Naive thymus-derived CD4-positive, alpha-beta T cell (primary cell): Measurements from ENCODE around the gene PLIN4. TPM values are rescaled to one million over a fixed set of nuclear protein-coding genes. Genes with fewer than 3 reads are reported as not detected.

Experiments used
- ATAC-seq: fragments of 150-1000 bp; cut with Tn5 transposase; 2 replicates; pipeline ENCODE4 v1.10.0; 2021; ENCODE audit warnings: mild to moderate bottlenecking, moderate library complexity
- CTCF ChIA-PET: fragments of 350-600 bp; sonication (Branson Sonifier 250); formaldehyde crosslinking; loops from one replicate; lab custom pipeline; 2021; ENCODE audit warnings: antibody characterized with exemption; lab: Charles Lee
- POLR2A ChIA-PET: fragments of 350-600 bp; sonication (Branson Sonifier 250); formaldehyde crosslinking; loops from one replicate; lab custom pipeline; 2021; ENCODE audit warnings: antibody characterized with exemption, inconsistent platforms; lab: Charles Lee
- DNase-seq, 9 donors: peaks; one replicate each; pipeline versions ENCODE4 v3.0.0 to v3.0.0-alpha.2; 2020 to 2022; ENCODE audit warnings: mixed read lengths in 1 of 9
- H3K27ac ChIP-seq: one replicate; pipeline ENCODE4 v1.7.0; 2013; ENCODE audit warnings: mild to moderate bottlenecking, low read depth, low read length, moderate library complexity
- H3K27me3 ChIP-seq, 2 donors: one replicate each; pipeline ENCODE4 v1.7.0; 2013; ENCODE audit warnings: low read length in 2 of 2, mild to moderate bottlenecking in 2 of 2, moderate library complexity in 2 of 2; ENCODE audit not compliant: control insufficient read depth in 2 of 2, insufficient read depth in 2 of 2
- H3K36me3 ChIP-seq, 3 experiments: 1 replicate in 2 of 3; 2 replicates in 1 of 3; pipeline ENCODE4 v1.7.0; 2013; ENCODE audit warnings: low read length in 3 of 3, mild to moderate bottlenecking in 3 of 3, moderate library complexity in 1 of 3; ENCODE audit not compliant: insufficient read depth in 3 of 3, control insufficient read depth in 2 of 3
- H3K4me1 ChIP-seq, 2 donors: one replicate each; pipeline ENCODE4 v1.7.0; 2013; ENCODE audit warnings: low read length in 2 of 2, mild to moderate bottlenecking in 2 of 2, moderate library complexity in 1 of 2; ENCODE audit not compliant: control insufficient read depth in 2 of 2, insufficient read depth in 2 of 2
- H3K4me3 ChIP-seq: 2 replicates; pipeline ENCODE4 v1.7.0; 2013; ENCODE audit warnings: mild to moderate bottlenecking, low read length
- H3K9me3 ChIP-seq, 3 experiments: 1 replicate in 2 of 3; 2 replicates in 1 of 3; pipeline ENCODE4 v1.7.0; 2013; ENCODE audit warnings: low read length in 3 of 3; ENCODE audit not compliant: control insufficient read depth in 2 of 3
- H3K27ac Mint-ChIP-seq, 9 donors: one replicate each; pipeline ENCODE4 v1.8.0; 2020 to 2022; ENCODE audit warnings: mixed read lengths in 9 of 9, mild to moderate bottlenecking in 8 of 9, moderate library complexity in 5 of 9, inconsistent platforms in 2 of 9
- H3K27me3 Mint-ChIP-seq, 5 donors: one replicate each; pipeline ENCODE4 v1.8.0; 2021 to 2022; ENCODE audit warnings: mixed read lengths in 5 of 5, mild to moderate bottlenecking in 1 of 5
- H3K36me3 Mint-ChIP-seq, 5 donors: one replicate each; pipeline ENCODE4 v1.8.0; 2020 to 2022; ENCODE audit warnings: mixed read lengths in 5 of 5, mild to moderate bottlenecking in 3 of 5, inconsistent platforms in 1 of 5
- H3K4me1 Mint-ChIP-seq, 7 donors: one replicate each; pipeline ENCODE4 v1.8.0; 2020 to 2022; ENCODE audit warnings: mixed read lengths in 7 of 7, mild to moderate bottlenecking in 3 of 7, inconsistent platforms in 1 of 7
- H3K4me3 Mint-ChIP-seq, 10 donors: one replicate each; pipeline ENCODE4 v1.8.0; 2020 to 2022; ENCODE audit warnings: mild to moderate bottlenecking in 10 of 10, mixed read lengths in 10 of 10, moderate library complexity in 6 of 10, inconsistent platforms in 2 of 10
- H3K9me3 Mint-ChIP-seq, 11 donors: one replicate each; pipeline ENCODE4 v1.8.0; 2020 to 2022; ENCODE audit warnings: mixed read lengths in 11 of 11, mild to moderate bottlenecking in 4 of 11, inconsistent platforms in 1 of 11, moderate library complexity in 1 of 11
- intact Hi-C, 2 donors: fragments of 100-400 bp; cut with micrococcal nuclease; formaldehyde crosslinking; loops; one replicate each; pipeline ENCODE4 v1.15.1; 2023
- polyA plus RNA-seq, 2 donors: library from polyadenylated mRNA; unstranded; fragments of 300-500 nt; fragmentation: Illumina TruSeq; gene quantifications; one replicate each; pipeline ENCODE4 v1.2.3, GENCODE V29; 2021
- total RNA-seq, 6 experiments: library from RNA in 5 of 6; stranded (reverse) in 5 of 6; gene quantifications; 1 replicate in 5 of 6; 2 replicates in 1 of 6; pipeline ENCODE4 v1.2.3 and lab custom pipeline; 2021 to 2026

Gene PLIN4
- total and polyA plus RNA-seq, 7 experiments from 2014 or later = 0.08 to 0.24 (median 0.11) TPM; not detected in 2

DNA sequence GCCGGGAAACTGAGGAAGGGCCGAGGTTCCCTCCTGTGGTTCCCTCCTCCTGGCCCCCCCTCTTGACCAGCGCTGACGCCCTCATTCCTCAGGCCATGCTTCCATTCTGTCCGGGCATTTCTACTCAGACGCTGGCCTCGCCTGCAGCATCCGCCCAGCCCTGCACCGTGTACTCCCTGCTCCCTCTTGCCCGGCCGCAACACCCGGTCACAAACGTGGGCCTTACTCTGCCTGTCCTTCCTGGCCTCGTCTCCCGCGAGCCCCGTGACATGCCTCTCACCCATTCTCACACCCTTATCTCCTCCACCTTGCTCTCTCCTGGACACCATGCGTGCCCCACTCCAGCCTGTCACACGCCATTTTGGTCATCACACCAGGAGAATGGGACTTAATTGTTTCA lies 34.9 kb downstream of the PLIN4 start:
- no peak overlapping the region for H3K4me3 Mint-ChIP-seq
- H3K27me3 Mint-ChIP-seq = no peaks in the 10 kb centered on the region
- POLR2A ChIA-PET = interaction anchor here (0.6 kb wide), 1 partner anchor 20 kb away, joined by 3 read pairs; no protein-coding TSS in a partner anchor
- H3K9me3 Mint-ChIP-seq = no peaks in the 10 kb centered on the region
- CTCF ChIA-PET = no interaction called here
- H3K27me3 ChIP-seq = no peaks in the 10 kb centered on the region
- H3K4me3 ChIP-seq = no peak overlapping the region
- peak overlapping the region in 1 of 9 donors; percentile 16 for H3K27ac Mint-ChIP-seq
- peaks cover 0 to 3% (median 0%) of the 10 kb centered on the region in 7 donors for H3K4me1 Mint-ChIP-seq
- no peak overlapping the region for H3K27ac ChIP-seq
- intact Hi-C loops = no loop called here
- H3K36me3 ChIP-seq = peaks cover 0 to 24% (median 0%) of the 10 kb centered on the region in 3 experiments
- ATAC-seq = no peak
- no peaks in the 10 kb centered on the region for H3K9me3 ChIP-seq
- peaks cover 0 to 21% (median 8%) of the 10 kb centered on the region in 5 donors for H3K36me3 Mint-ChIP-seq
- H3K4me1 ChIP-seq = no peaks in the 10 kb centered on the region
- no peak for DNase-seq

DNA sequence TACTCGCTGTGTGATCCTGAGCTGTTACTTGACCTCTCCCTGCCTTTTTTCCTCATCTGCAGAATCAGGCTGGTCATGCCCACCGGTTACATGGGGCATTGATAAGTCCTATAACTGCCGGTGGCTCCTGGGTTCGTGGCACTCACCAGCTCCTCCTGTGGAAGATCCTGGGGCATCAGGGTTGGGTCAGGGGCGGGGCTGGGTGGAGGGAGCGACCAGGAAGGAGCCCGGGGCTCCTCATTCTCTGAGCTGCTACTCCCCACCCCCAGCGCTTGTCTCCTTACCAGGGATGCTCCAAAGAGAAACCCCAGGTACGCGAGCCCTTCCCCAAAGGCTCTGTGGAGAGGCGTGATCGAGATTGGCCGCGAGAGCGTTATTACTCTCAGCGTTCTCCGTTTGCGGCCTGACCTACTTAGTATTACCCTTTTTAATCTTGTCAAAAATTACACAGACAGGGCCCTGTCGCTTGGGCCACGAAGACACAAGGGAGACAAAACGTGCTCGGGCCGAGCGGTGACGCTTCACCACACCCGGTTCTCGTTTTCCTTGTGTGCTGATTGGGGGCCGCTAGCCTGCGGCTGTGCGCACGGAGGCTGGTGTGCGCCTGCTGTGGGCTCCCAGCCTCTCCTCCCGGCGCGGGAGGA lies 35.4 kb downstream of the PLIN4 start:
- Mint-ChIP-seq H3K4me1 (peaks cover 0 to 3% (median 0%) of the 10 kb centered on the region in 7 donors), H3K27me3 (no peaks in the 10 kb centered on the region), H3K27ac (no peak overlapping the region), H3K36me3 (peaks cover 0 to 19% (median 7%) of the 10 kb centered on the region in 5 donors), H3K9me3 (no peaks in the 10 kb centered on the region), H3K4me3 (no peak overlapping the region)
- no peaks in the 10 kb centered on the region for H3K4me1 ChIP-seq
- H3K4me3 ChIP-seq = no peak overlapping the region
- POLR2A ChIA-PET = no interaction called here
- DNase-seq (no peak), ATAC-seq (no peak)
- intact Hi-C loops = no loop called here
- H3K9me3 ChIP-seq = no peaks in the 10 kb centered on the region
- CTCF ChIA-PET = no interaction called here
- no peak overlapping the region for H3K27ac ChIP-seq
- H3K27me3 ChIP-seq = no peaks in the 10 kb centered on the region
- peaks cover 0 to 27% (median 0%) of the 10 kb centered on the region in 3 experiments for H3K36me3 ChIP-seq

DNA sequence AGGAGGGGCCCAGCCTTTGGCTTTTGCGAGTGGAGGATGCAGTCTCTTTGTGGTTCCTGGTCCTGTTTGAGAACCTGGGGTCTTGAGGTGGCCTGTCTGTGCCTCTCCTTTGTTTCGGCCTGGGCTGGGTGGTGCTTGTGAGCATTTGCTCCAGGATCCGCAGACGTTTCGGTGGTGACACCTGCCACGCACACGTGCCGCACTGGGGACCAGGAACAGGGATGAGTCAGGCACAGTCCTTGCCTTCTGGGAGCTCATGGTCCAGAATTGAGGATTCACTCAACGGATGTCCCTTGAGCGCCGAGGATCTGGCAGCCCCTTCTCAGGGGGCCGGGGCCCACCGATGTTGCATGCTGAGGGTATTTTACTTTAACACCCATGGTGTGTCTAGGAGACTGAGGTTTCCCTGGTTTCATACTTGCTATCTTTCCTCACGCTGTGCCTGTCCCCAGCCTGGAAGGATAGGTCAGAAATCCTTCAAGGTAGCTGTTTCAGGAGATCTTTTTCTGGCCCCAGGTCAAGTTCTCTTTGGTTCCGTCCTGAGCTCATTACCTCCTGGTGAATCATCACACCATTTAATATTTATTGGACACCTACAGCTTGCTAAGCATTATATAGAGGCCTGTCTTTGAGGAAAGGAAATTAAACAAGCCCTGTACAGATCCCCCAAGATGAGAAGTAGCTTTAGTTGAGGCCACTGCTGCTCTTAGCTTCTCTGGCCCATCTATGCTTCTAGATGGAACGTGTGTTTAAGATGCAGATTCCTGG lies 41.1 kb downstream of the PLIN4 start:
- Histone ChIP-seq H3K36me3 (peaks cover 0 to 31% (median 0%) of the 10 kb centered on the region in 3 experiments), H3K27ac (no peak overlapping the region), H3K9me3 (no peaks in the 10 kb centered on the region), H3K27me3 (no peaks in the 10 kb centered on the region), H3K4me3 (no peak overlapping the region), H3K4me1 (peaks cover 5 to 7% of the 10 kb centered on the region in 2 donors)
- DNase-seq (no peak), ATAC-seq (no peak)
- ChIA-PET CTCF (interaction anchor here (0.5 to 0.6 kb wide), 2 partner anchors 234 to 259 kb away, joined by 3 read pairs; no protein-coding TSS in a partner anchor), POLR2A (no interaction called here)
- Mint-ChIP-seq H3K4me3 (no peak overlapping the region), H3K36me3 (peaks cover 1 to 15% (median 8%) of the 10 kb centered on the region in 5 donors), H3K4me1 (peaks cover 5 to 24% (median 18%) of the 10 kb centered on the region in 7 donors), H3K9me3 (no peaks in the 10 kb centered on the region), H3K27me3 (no peaks in the 10 kb centered on the region), H3K27ac (no peak overlapping the region)
- intact Hi-C loops = loop anchor here in 1 of 2 donors (10.0 kb wide), 1 partner anchor 922 kb away; the partner anchor contains the start of gene MFSD12

DNA sequence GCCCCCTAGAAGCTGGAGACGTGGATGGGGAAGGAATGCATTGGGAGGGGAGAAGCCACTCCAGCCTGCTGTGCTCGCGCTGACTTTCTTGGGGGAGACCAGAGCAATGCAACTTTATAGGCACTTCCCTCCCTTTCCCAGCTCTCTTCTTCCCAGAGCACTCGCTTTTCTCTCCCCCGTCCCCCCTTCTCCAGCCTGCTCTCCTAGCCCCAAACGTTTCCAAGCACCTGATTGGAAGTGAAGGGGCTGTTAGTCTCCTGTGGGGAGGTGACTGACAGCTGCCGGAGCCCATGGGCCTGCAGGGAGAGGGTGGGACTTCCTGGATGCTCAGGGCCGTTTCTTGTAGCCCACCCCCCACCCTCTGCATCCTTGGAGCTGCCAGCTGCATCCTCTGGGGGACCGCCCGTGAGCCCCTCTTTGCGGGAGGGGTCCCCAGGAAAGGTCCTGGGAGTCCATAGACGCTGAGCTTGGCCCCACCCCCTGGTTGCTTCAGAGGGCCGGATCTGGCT lies 43.7 kb downstream of the PLIN4 start:
- intact Hi-C loops = loop anchor here (5.0 to 10.0 kb wide), 8 partner anchors 147 to 1898 kb away; partner anchors contain the start of genes ALKBH7 (in 2 of the 2), EEF2 (in 2 of the 2), DPP9 (in 1 of the 2) and MFSD12 (in 1 of the 2)
- no peak for DNase-seq
- peaks cover 0 to 28% (median 0%) of the 10 kb centered on the region in 3 experiments for H3K36me3 ChIP-seq
- H3K4me3 ChIP-seq = no peak overlapping the region
- POLR2A ChIA-PET = interaction anchor here (0.6 to 4.6 kb wide), 3 partner anchors 17 to 154 kb away, joined by 3 to 41 read pairs (median 3); partner anchors contain the start of genes SH3GL1 and UBXN6
- ATAC-seq = no peak
- Mint-ChIP-seq H3K9me3 (no peaks in the 10 kb centered on the region), H3K27me3 (no peaks in the 10 kb centered on the region), H3K4me3 (peak overlapping the region in 9 of 10 donors; percentile 66 to 87 (median 78)), H3K36me3 (peaks cover 1 to 12% (median 8%) of the 10 kb centered on the region in 5 donors), H3K4me1 (peaks cover 11 to 29% (median 24%) of the 10 kb centered on the region in 7 donors), H3K27ac (peak overlapping the region in 8 of 9 donors; percentile 22 to 83 (median 56))
- H3K9me3 ChIP-seq = no peaks in the 10 kb centered on the region
- no peaks in the 10 kb centered on the region for H3K27me3 ChIP-seq
- H3K4me1 ChIP-seq = peaks cover 7 to 12% of the 10 kb centered on the region in 2 donors
- peak overlapping the region; percentile 37 for H3K27ac ChIP-seq
- CTCF ChIA-PET = no interaction called here

DNA sequence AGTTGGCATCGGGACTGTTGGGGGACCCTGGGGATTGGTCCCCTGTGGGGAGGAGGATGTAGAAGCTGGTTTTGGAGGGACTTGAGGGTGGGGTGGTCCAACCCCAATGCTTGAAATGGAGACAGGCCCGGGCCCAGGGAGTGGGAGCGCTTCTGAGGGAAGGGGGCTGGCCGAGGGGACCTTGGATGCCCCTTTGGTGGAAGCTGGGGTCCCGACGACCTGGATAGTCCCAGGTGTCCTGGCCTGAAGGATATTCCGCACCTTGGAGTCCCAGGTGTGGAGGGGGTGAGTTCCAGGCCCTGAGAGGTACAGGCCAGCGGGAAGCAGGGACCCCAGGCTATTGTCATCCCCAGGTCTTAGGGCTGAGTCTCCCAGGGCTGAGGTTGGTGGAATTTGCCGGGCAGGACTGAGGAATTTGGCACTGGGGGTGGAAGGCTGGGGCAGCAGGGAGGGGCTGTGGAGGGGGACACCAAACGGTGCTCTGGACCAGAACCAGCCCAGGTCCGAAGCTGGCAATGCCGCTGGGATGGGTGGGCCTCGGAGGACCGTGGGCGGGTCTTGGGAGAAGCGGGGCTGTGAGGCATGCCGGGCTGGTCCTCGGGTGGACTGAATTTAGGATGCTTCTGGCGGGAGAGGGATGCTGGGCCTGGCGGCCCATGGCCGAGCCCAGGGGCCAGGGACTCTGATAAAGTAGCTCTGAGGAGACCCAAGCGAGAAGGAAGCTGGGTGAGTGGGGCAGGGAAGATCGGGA lies 44.3 kb downstream of the PLIN4 start:
- H3K9me3 Mint-ChIP-seq = no peaks in the 10 kb centered on the region
- ChIA-PET POLR2A (interaction anchor here (0.5 to 4.6 kb wide), 4 partner anchors 16 to 250 kb away, joined by 3 to 41 read pairs (median 3); partner anchors contain the start of gene UBXN6), CTCF (interaction anchor here (0.5 kb wide), 1 partner anchor 124 kb away, joined by 3 read pairs; no protein-coding TSS in a partner anchor)
- H3K36me3 Mint-ChIP-seq = peaks cover 1 to 12% (median 8%) of the 10 kb centered on the region in 5 donors
- Histone ChIP-seq H3K9me3 (no peaks in the 10 kb centered on the region), H3K27ac (peak overlapping the region; percentile 37), H3K4me3 (no peak overlapping the region), H3K36me3 (peaks cover 0 to 28% (median 0%) of the 10 kb centered on the region in 3 experiments), H3K27me3 (no peaks in the 10 kb centered on the region), H3K4me1 (peaks cover 7 to 12% of the 10 kb centered on the region in 2 donors)
- peak overlapping the region in 8 of 9 donors; percentile 22 to 83 (median 56) for H3K27ac Mint-ChIP-seq
- no peaks in the 10 kb centered on the region for H3K27me3 Mint-ChIP-seq
- ATAC-seq = no peak
- DNase-seq = no peak
- intact Hi-C loops = loop anchor here (5.0 to 10.0 kb wide), 8 partner anchors 147 to 1898 kb away; partner anchors contain the start of genes ALKBH7 (in 2 of the 2), EEF2 (in 2 of the 2), DPP9 (in 1 of the 2) and MFSD12 (in 1 of the 2)
- peak overlapping the region in 9 of 10 donors; percentile 66 to 87 (median 78) for H3K4me3 Mint-ChIP-seq
- peaks cover 11 to 29% (median 24%) of the 10 kb centered on the region in 7 donors for H3K4me1 Mint-ChIP-seq
